Endodermal cell (in vitro differentiated cells): ENCODE results near the gene BMP4. TPM values are rescaled to one million over a fixed set of nuclear protein-coding genes. Genes with fewer than 3 reads are reported as not detected.

Experiments used
- DNase-seq: peaks from one replicate; pipeline ENCODE4 v3.0.0-alpha.2; 2017
- H3K27ac ChIP-seq: 2 replicates; pipeline ENCODE4 v1.5.1; 2013; ENCODE audit warnings: mild to moderate bottlenecking, low read depth, low read length, moderate library complexity
- H3K27me3 ChIP-seq: 2 replicates; pipeline ENCODE4 v1.6.1; 2013; ENCODE audit warnings: mild to moderate bottlenecking, low read length, moderate library complexity; ENCODE audit not compliant: insufficient read depth, control insufficient read depth, poor library complexity, severe bottlenecking
- H3K36me3 ChIP-seq: 2 replicates; pipeline ENCODE4 v1.7.0; 2013; ENCODE audit warnings: mild to moderate bottlenecking, low read length, moderate library complexity; ENCODE audit not compliant: control insufficient read depth, insufficient read depth
- H3K4me1 ChIP-seq: one replicate; pipeline ENCODE4 v1.7.0; 2013; ENCODE audit warnings: low read length; ENCODE audit not compliant: control insufficient read depth, insufficient read depth
- H3K4me3 ChIP-seq: 2 replicates; pipeline ENCODE4 v1.5.1; 2013; ENCODE audit warnings: mild to moderate bottlenecking, low read length, moderate library complexity
- H3K9ac ChIP-seq: 2 replicates; pipeline ENCODE4 v1.6.1; 2013; ENCODE audit warnings: mild to moderate bottlenecking, low read length, moderate library complexity; ENCODE audit not compliant: poor library complexity, severe bottlenecking; ENCODE audit errors: extremely low read depth
- H3K9me3 ChIP-seq: 2 replicates; pipeline ENCODE4 v1.6.1; 2013; ENCODE audit warnings: mild to moderate bottlenecking, low read length, moderate library complexity; ENCODE audit not compliant: control insufficient read depth
- H3K27ac Mint-ChIP-seq: 2 replicates; pipeline ENCODE4 v1.8.0; 2020; ENCODE audit warnings: mixed read lengths
- H3K27me3 Mint-ChIP-seq: 2 replicates; pipeline ENCODE4 v1.8.0; 2021; ENCODE audit warnings: mild to moderate bottlenecking, mixed read lengths; ENCODE audit not compliant: insufficient read depth
- H3K36me3 Mint-ChIP-seq: 2 replicates; pipeline ENCODE4 v1.8.0; 2020; ENCODE audit warnings: low read depth, mixed read lengths
- H3K4me1 Mint-ChIP-seq: 2 replicates; pipeline ENCODE4 v1.8.0; 2020; ENCODE audit warnings: mixed read lengths
- H3K4me3 Mint-ChIP-seq: 2 replicates; pipeline ENCODE4 v1.8.0; 2020; ENCODE audit warnings: mild to moderate bottlenecking, moderate library complexity, mixed read lengths
- H3K9me3 Mint-ChIP-seq: 2 replicates; pipeline ENCODE4 v1.8.0; 2020; ENCODE audit warnings: mild to moderate bottlenecking, mixed read lengths
- CTCF ChIP-seq: fragments of 200-600 bp; sonication (generic); conservative IDR thresholded peaks from 2 replicates; pipeline ENCODE4 v1.5.0; 2021; ENCODE audit warnings: antibody characterized with exemption, mild to moderate bottlenecking
- WGBS, 2 experiments: methylation state at CpG; one replicate each; pipeline versions ENCODE4 v1.1.5 to v1.1.7; 2013; ENCODE audit warnings: missing lambda C conversion rate in 2 of 2, mixed read lengths in 1 of 2; ENCODE audit not compliant: insufficient coverage in 1 of 2, insufficient read length in 1 of 2; 5-methylcytosine and 5-hydroxymethylcytosine counted together
- microRNA-seq: library from miRNA; unstranded; fragments of <30 nt; microRNA quantifications from one replicate; pipeline ENCODE4 v1.2.0, GENCODE V29; 2020; ENCODE audit warnings: borderline microRNAs expressed
- total RNA-seq, 2 donors: library from RNA; stranded (reverse); fragmentation: NEBNext Ultra II Directional in 1 of 2; extraction: Animal tissue kit (Norgen Biotek cat#: 25700) in 1 of 2; gene quantifications; 2 replicates in 1 of 2; 3 replicates in 1 of 2; pipeline ENCODE4 v1.2.1, GENCODE V29; 2021

Gene BMP4
- total RNA-seq, 2 donors from 2014 or later, result 13.0 to 19.9 TPM

GRCh38 chr14:53900499-53900898 lies 56.1 kb downstream of the BMP4 start:
- no peaks in the 10 kb centered on the region for H3K27me3 Mint-ChIP-seq
- H3K4me1 Mint-ChIP-seq, result no peaks in the 10 kb centered on the region
- WGBS, 2 experiments, result 94% methylated on average over 4 of the region's 4 CpGs; no CpG with 5 or more reads in 1 of the 2 experiments
- Histone ChIP-seq H3K4me1 (no peaks in the 10 kb centered on the region), H3K27me3 (no peaks in the 10 kb centered on the region), H3K4me3 (no peak overlapping the region), H3K9ac (no peak overlapping the region), H3K27ac (no peak overlapping the region), H3K9me3 (peaks cover 4% of the 10 kb centered on the region), H3K36me3 (no peaks in the 10 kb centered on the region)
- H3K36me3 Mint-ChIP-seq, result no peaks in the 10 kb centered on the region
- TF ChIP-seq CTCF, result no peak
- H3K9me3 Mint-ChIP-seq, result no peaks in the 10 kb centered on the region
- no peak overlapping the region for H3K27ac Mint-ChIP-seq
- no peak overlapping the region for H3K4me3 Mint-ChIP-seq
- DNase-seq, result no peak

Small RNAs within 50 kb of the gene (microRNA-seq; reads per million reads assigned to microRNA genes)
- gene MIR5580, result not detected
